IMR-90 (cell line): ENCODE data around the gene TXNL1. TPM values are rescaled to one million over a fixed set of nuclear protein-coding genes. Genes with fewer than 3 reads are reported as not detected.

Experiments used
- ATAC-seq: fragments of 200-7000 bp; cut with Tn5 transposase; 2 replicates; pipeline ENCODE4 v1.9.1; 2020; ENCODE audit warnings: low read depth, mild to moderate bottlenecking, moderate library complexity
- BruUV-seq: library from RNA; stranded (reverse); fragments of 400-500 nt; replicated peaks from 2 replicates; lab custom pipeline; 2021; lab: Mats Ljungman, UMichigan
- CTCF ChIA-PET: fragments of 300-600 bp; formaldehyde crosslinking; extraction: SDS; loops from one replicate; lab custom pipeline; 2021; ENCODE audit warnings: antibody characterized with exemption; lab: Yijun Ruan, JAX
- POLR2A ChIA-PET: fragments of 300-600 bp; sonication (Branson Sonifier 250); formaldehyde crosslinking; loops from one replicate; lab custom pipeline; 2022; ENCODE audit warnings: antibody characterized with exemption; ENCODE audit not compliant: unreplicated experiment; lab: Charles Lee
- DNase-seq: peaks from one replicate; pipeline ENCODE4 v3.0.0; 2013
- H2AFZ ChIP-seq: replicated peaks from 2 replicates; pipeline ENCODE3; 2013; ENCODE audit warnings: low read length, mild to moderate bottlenecking; ENCODE audit not compliant: poor library complexity
- H2AK5ac ChIP-seq: 2 replicates; pipeline ENCODE4 v1.6.1; 2013; ENCODE audit warnings: low read depth, low read length, inconsistent platforms
- H2AK9ac ChIP-seq: replicated peaks from 2 replicates; pipeline ENCODE3; 2013; ENCODE audit warnings: mild to moderate bottlenecking, low read depth, low read length, moderate library complexity; ENCODE audit not compliant: poor library complexity
- H2BK120ac ChIP-seq: 2 replicates; pipeline ENCODE4 v1.6.1; 2013; ENCODE audit warnings: low read depth, low read length, inconsistent platforms
- H2BK15ac ChIP-seq: 3 replicates; pipeline ENCODE4 v1.6.1; 2013; ENCODE audit warnings: low read depth, low read length, inconsistent platforms
- H2BK20ac ChIP-seq: 2 replicates; pipeline ENCODE4 v1.6.1; 2013; ENCODE audit warnings: low read depth, mild to moderate bottlenecking, inconsistent platforms, low read length, moderate library complexity
- H2BK5ac ChIP-seq: 2 replicates; pipeline ENCODE4 v1.6.1; 2013; ENCODE audit warnings: mild to moderate bottlenecking, low read depth, low read length, inconsistent platforms; ENCODE audit not compliant: poor library complexity, severe bottlenecking
- H3K14ac ChIP-seq: replicated peaks from 2 replicates; pipeline ENCODE4 v1.6.1; 2013; ENCODE audit warnings: low read depth, low read length, inconsistent platforms
- H3K18ac ChIP-seq: 2 replicates; pipeline ENCODE4 v1.6.1; 2013; ENCODE audit warnings: low read depth, low read length, control low read depth
- H3K23ac ChIP-seq: 2 replicates; pipeline ENCODE4 v1.6.1; 2013; ENCODE audit warnings: low read depth, low read length, inconsistent platforms
- H3K27ac ChIP-seq: 2 replicates; pipeline ENCODE4 v1.5.1; 2013; ENCODE audit warnings: mild to moderate bottlenecking, control low read depth, low read length; ENCODE audit not compliant: insufficient read depth
- H3K27me3 ChIP-seq: 2 replicates; pipeline ENCODE4 v1.6.1; 2013; ENCODE audit warnings: low read length; ENCODE audit not compliant: control insufficient read depth, insufficient read depth
- H3K36me3 ChIP-seq: 2 replicates; pipeline ENCODE4 v1.6.1; 2013; ENCODE audit warnings: low read length, mixed read lengths; ENCODE audit not compliant: control insufficient read depth, insufficient read depth
- H3K4ac ChIP-seq: 2 replicates; pipeline ENCODE4 v1.6.1; 2013; ENCODE audit warnings: low read depth, low read length, inconsistent platforms
- H3K4me1 ChIP-seq: 2 replicates; pipeline ENCODE4 v1.6.1; 2013; ENCODE audit warnings: low read length, mixed read lengths; ENCODE audit not compliant: control insufficient read depth, insufficient read depth
- H3K4me2 ChIP-seq: 2 replicates; pipeline ENCODE4 v1.6.1; 2013; ENCODE audit warnings: low read depth, mild to moderate bottlenecking, control low read depth, low read length, moderate library complexity
- H3K4me3 ChIP-seq: 2 replicates; pipeline ENCODE4 v1.5.1; 2013; ENCODE audit warnings: low read depth, mild to moderate bottlenecking, control low read depth, low read length, moderate library complexity; ENCODE audit not compliant: insufficient read depth
- H3K56ac ChIP-seq: 2 replicates; pipeline ENCODE4 v1.6.1; 2013; ENCODE audit warnings: low read length, inconsistent platforms; ENCODE audit not compliant: insufficient read depth; ENCODE audit errors: extremely low read depth
- H3K79me1 ChIP-seq, 2 experiments: 2 replicates each; pipeline ENCODE4 v1.6.1; 2013; ENCODE audit warnings: low read length in 2 of 2, inconsistent platforms in 1 of 2, low read depth in 1 of 2
- H3K9ac ChIP-seq: 2 replicates; pipeline ENCODE4 v1.6.1; 2013; ENCODE audit warnings: low read depth, low read length, control low read depth
- H3K9me1 ChIP-seq: 2 replicates; pipeline ENCODE4 v1.6.1; 2013; ENCODE audit warnings: low read length, inconsistent platforms; ENCODE audit not compliant: insufficient read depth
- H3K9me3 ChIP-seq: 2 replicates; pipeline ENCODE4 v1.6.1; 2013; ENCODE audit warnings: low read length; ENCODE audit not compliant: control insufficient read depth, insufficient read depth
- H4K20me1 ChIP-seq: 2 replicates; pipeline ENCODE4 v1.6.1; 2013; ENCODE audit warnings: low read length, inconsistent platforms; ENCODE audit not compliant: insufficient read depth
- H4K5ac ChIP-seq: 2 replicates; pipeline ENCODE4 v1.6.1; 2013; ENCODE audit warnings: mild to moderate bottlenecking, low read depth, low read length, control low read depth
- H4K8ac ChIP-seq, 2 experiments: 2 replicates each; pipeline ENCODE4 v1.6.1; 2013; ENCODE audit warnings: low read depth in 2 of 2, low read length in 2 of 2, control low read depth in 1 of 2, inconsistent platforms in 1 of 2
- H4K91ac ChIP-seq: 2 replicates; pipeline ENCODE4 v1.6.1; 2013; ENCODE audit warnings: low read depth, low read length, inconsistent platforms; ENCODE audit not compliant: insufficient read depth
- NFE2L2 ChIP-seq: fragments of 150-350 bp; IDR thresholded peaks from 2 replicates; pipeline ENCODE4 v1.6.1; 2016; ENCODE audit warnings: low read depth, mild to moderate bottlenecking, low read length
- POLR2A ChIP-seq: IDR thresholded peaks from 2 replicates; pipeline ENCODE4 v1.6.1; 2012; ENCODE audit warnings: mild to moderate bottlenecking, low read depth, low read length
- SMC3 ChIP-seq: fragments of 150-350 bp; IDR thresholded peaks from 2 replicates; pipeline ENCODE4 v1.6.1; 2016; ENCODE audit warnings: low read depth, mild to moderate bottlenecking, antibody characterized with exemption, low read length, moderate library complexity
- WGBS, 2 experiments: methylation state at CpG; one replicate each; pipeline versions ENCODE4 v1.1.5 to v1.1.7; 2013; ENCODE audit warnings: missing lambda C conversion rate in 2 of 2; ENCODE audit not compliant: insufficient read length in 1 of 2; ENCODE audit errors: extremely low coverage in 2 of 2; 5-methylcytosine and 5-hydroxymethylcytosine counted together
- dilution Hi-C: fragments of 300-500 bp; cut with HindIII; formaldehyde crosslinking; loops from one replicate; pipeline ENCODE4 v1.14.3; 2018; ENCODE audit warnings: low sequenced_read_pairs; ENCODE audit not compliant: unreplicated experiment
- in situ Hi-C: fragments of 300-500 bp; cut with MboI; formaldehyde crosslinking; loops from 3 replicates; pipeline ENCODE4 v1.14.3; 2019; ENCODE audit warnings: low sequenced_read_pairs, inconsistent platforms, mixed read lengths
- intact Hi-C: fragments of 100-400 bp; cut with micrococcal nuclease; formaldehyde crosslinking; loops from 2 replicates; pipeline ENCODE4 v1.10.0; 2022
- polyA plus RNA-seq, 3 experiments: library from polyadenylated mRNA; depleted of rRNA; stranded (reverse); fragments of >200 nt; gene quantifications; 2 replicates each; pipeline ENCODE4 v1.2.3, GENCODE V29; 2012; ENCODE audit warnings: low replicate concordance in 1 of 3
- total RNA-seq: library from RNA; depleted of rRNA; stranded (reverse); fragments of >200 nt; gene quantifications from 2 replicates; pipeline ENCODE4 v1.2.3, GENCODE V29; 2012

The TXNL1 gene
- total and polyA plus RNA-seq, 2 of the 4 experiments (the other 2 are of a cell fraction) = 38.7 to 62.5 TPM

GRCh38 chr18:56661360-56662062 lies 23.1 kb upstream of the TXNL1 start:
- POLR2A ChIA-PET = interaction anchor here (1.8 kb wide), 1 partner anchor 10 kb away, joined by 4 read pairs; the partner anchor contains the start of gene WDR7
- Histone ChIP-seq H2BK20ac (no peak overlapping the region), H4K8ac (no peak overlapping the region), H3K18ac (no peak overlapping the region), H3K27me3 (no peaks in the 10 kb centered on the region), H3K9ac (no peak overlapping the region), H2BK15ac (no peak overlapping the region), H3K79me1 (peaks cover 27 to 32% of the 10 kb centered on the region in 2 experiments), H4K91ac (no peak overlapping the region), H3K9me1 (peaks cover 3% of the 10 kb centered on the region; the same call in 1 of the 2 replicates), H3K27ac (no peak overlapping the region), H3K36me3 (no peaks in the 10 kb centered on the region), H2AK9ac (no peak overlapping the region), H3K4me3 (no peak overlapping the region), H3K4me2 (no peak overlapping the region), H2AFZ (no peak overlapping the region), H3K23ac (no peak overlapping the region), H3K4me1 (no peaks in the 10 kb centered on the region), H4K20me1 (peaks cover 3% of the 10 kb centered on the region; the same call in 1 of the 2 replicates), H2BK120ac (no peak overlapping the region), H4K5ac (no peak overlapping the region), H3K56ac (no peak overlapping the region), H3K9me3 (no peaks in the 10 kb centered on the region), H2AK5ac (no peak overlapping the region), H3K14ac (no peak overlapping the region), H3K4ac (no peak overlapping the region), H2BK5ac (no peak overlapping the region)
- DNase-seq (peak; percentile 21), ATAC-seq (peak; percentile 48)
- TF ChIP-seq SMC3 (no peak), NFE2L2 (no peak), POLR2A (no peak)
- dilution Hi-C loops = no loop called here
- WGBS, 2 experiments = no CpG with 5 or more reads among the region's 2 CpGs
- intact Hi-C loops = no loop called here
- in situ Hi-C loops = no loop called here
- CTCF ChIA-PET = no interaction called here
- BruUV-seq = no TSS peak
